Activated CD4-positive, alpha-beta T cell treated with anti-CD3 and anti-CD28 coated beads, Interleukin-2, amount 50 U/mL, for 48 hours (primary cell): Measurements from ENCODE around the gene NSRP1.
"Not testable (repeated sequence)": the region's sequence is repeated elsewhere in the genome, so short reads cannot be mapped to it uniquely, and the experiment has no call there.

Source experiments
- DNase-seq, 2 experiments: peaks; one replicate each; pipeline ENCODE4 v3.0.0-alpha.2; 2020

NSRP1 gene

GRCh38 chr17:30188211-30188939 is 71.8 kb downstream of the NSRP1 start:
- DNase-seq = no peak

GRCh38 chr17:30191072-30191471 is 74.5 kb downstream of the NSRP1 start:
- no peak for DNase-seq

GRCh38 chr17:30196504-30196903 is 79.9 kb downstream of the NSRP1 start:
- DNase-seq = no peak

- no peak for DNase-seq
Observed at GRCh38 chr17:30197416-30197815, 80.8 kb downstream of the NSRP1 start.

- no peak for DNase-seq
Observed at GRCh38 chr17:30199600-30199999, 83.0 kb downstream of the NSRP1 start.

GRCh38 chr17:30200106-30200505 is 83.5 kb downstream of the NSRP1 start:
- no peak for DNase-seq

GRCh38 chr17:30200656-30201055 is 84.0 kb downstream of the NSRP1 start:
- DNase-seq = not testable (repeated sequence)

GRCh38 chr17:30203471-30203981 is 86.9 kb downstream of the NSRP1 start:
- DNase-seq = no peak

- DNase-seq = no peak
Observed at GRCh38 chr17:30207655-30208054, 91.0 kb downstream of the NSRP1 start.

- no peak for DNase-seq
Observed at GRCh38 chr17:30208214-30208613, 91.6 kb downstream of the NSRP1 start.

GRCh38 chr17:30209930-30210329 is 93.3 kb downstream of the NSRP1 start:
- no peak for DNase-seq

- DNase-seq = no peak
Observed at GRCh38 chr17:30210366-30210765, 93.8 kb downstream of the NSRP1 start.

- DNase-seq = no peak
Observed at GRCh38 chr17:30210901-30211300, 94.3 kb downstream of the NSRP1 start.

GRCh38 chr17:30211371-30211770 is 94.8 kb downstream of the NSRP1 start:
- no peak for DNase-seq

- DNase-seq = no peak
Observed at GRCh38 chr17:30212750-30213149, 96.1 kb downstream of the NSRP1 start.

GRCh38 chr17:30217054-30217453 is 100.4 kb downstream of the NSRP1 start:
- no peak for DNase-seq

GRCh38 chr17:30217746-30218245 is 101.2 kb downstream of the NSRP1 start:
- DNase-seq = no peak

- no peak for DNase-seq
Observed at GRCh38 chr17:30218799-30219198, 102.2 kb downstream of the NSRP1 start.

- DNase-seq = no peak
Observed at GRCh38 chr17:30219315-30219714, 102.7 kb downstream of the NSRP1 start.

GRCh38 chr17:30219833-30220232 is 103.2 kb downstream of the NSRP1 start:
- DNase-seq = no peak

- no peak for DNase-seq
Observed at GRCh38 chr17:30220414-30220813, 103.8 kb downstream of the NSRP1 start.

- DNase-seq = no peak
Observed at GRCh38 chr17:30221346-30221745, 104.7 kb downstream of the NSRP1 start.

- no peak for DNase-seq
Observed at GRCh38 chr17:30222251-30222650, 105.6 kb downstream of the NSRP1 start.

- DNase-seq = no peak
Observed at GRCh38 chr17:30222721-30223175, 106.1 kb downstream of the NSRP1 start.
